Endothelial cell of umbilical vein (primary cell): ENCODE results near the gene TPM3. TPM values are rescaled to one million over a fixed set of nuclear protein-coding genes. Genes with fewer than 3 reads are reported as not detected.

Source experiments
- BruUV-seq: library from RNA; stranded (reverse); fragments of 400-500 nt; replicated peaks from 2 replicates; lab custom pipeline; 2021; lab: Mats Ljungman, UMichigan
- CTCF ChIA-PET: fragments of 300-600, 350-600 bp; sonication (Branson Sonifier 250); formaldehyde crosslinking; loops from one replicate; lab custom pipeline; 2021; ENCODE audit warnings: antibody characterized with exemption, inconsistent platforms; lab: Charles Lee
- POLR2A ChIA-PET: fragments of 300-600, 350-600 bp; sonication (Branson Sonifier 250); formaldehyde crosslinking; loops from one replicate; lab custom pipeline; 2021; ENCODE audit warnings: antibody characterized with exemption, inconsistent platforms; lab: Charles Lee
- DNase-seq: peaks from one replicate; pipeline ENCODE4 v3.0.0-alpha.2; 2011; ENCODE audit warnings: low read depth, low spot score
- FAIRE-seq: peaks from 2 replicates; lab custom pipeline; 2011; peaks lifted over from hg19 to GRCh38; lab: Jason Lieb, UNC
- H2AFZ ChIP-seq: 2 replicates; pipeline ENCODE4 v1.6.0; 2012; ENCODE audit warnings: low read depth, low read length, control low read depth, inconsistent platforms
- H3K27ac ChIP-seq: 2 replicates; pipeline ENCODE4 v1.5.1; 2011; ENCODE audit warnings: low read depth, mild to moderate bottlenecking, control low read depth, low read length, moderate library complexity; ENCODE audit not compliant: insufficient read depth
- H3K27me3 ChIP-seq, 2 experiments: 2 replicates each; pipeline versions ENCODE4 v1.6.0 to v1.6.1; 2011; ENCODE audit warnings: low read length in 2 of 2, mixed read lengths in 1 of 2; ENCODE audit not compliant: control insufficient read depth in 2 of 2, insufficient read depth in 2 of 2
- H3K36me3 ChIP-seq, 2 experiments: 2 replicates in 1 of 2; 3 replicates in 1 of 2; pipeline ENCODE4 v1.5.1; 2011; ENCODE audit warnings: low read length in 2 of 2, mild to moderate bottlenecking in 1 of 2, moderate library complexity in 1 of 2; ENCODE audit not compliant: control insufficient read depth in 2 of 2, insufficient read depth in 2 of 2; ENCODE audit errors: extremely low read depth in 1 of 2
- H3K4me1 ChIP-seq: 3 replicates; pipeline ENCODE4 v1.5.1; 2011; ENCODE audit warnings: mild to moderate bottlenecking, low read length; ENCODE audit not compliant: control insufficient read depth, insufficient read depth; ENCODE audit errors: extremely low read depth
- H3K4me2 ChIP-seq: 2 replicates; pipeline ENCODE4 v1.6.1; 2011; ENCODE audit warnings: low read length, control low read depth, mixed read lengths; ENCODE audit not compliant: insufficient read depth
- H3K4me3 ChIP-seq, 3 experiments: fragments of 200-600 bp in 1 of 3; sonication (generic), shearing (Covaris generic) in 1 of 3; replicated peaks in 1 of 3; 2 replicates each; pipeline ENCODE4 v1.5.1; 2011 to 2016; ENCODE audit warnings: control low read depth in 3 of 3, low read length in 3 of 3, mild to moderate bottlenecking in 2 of 3, inconsistent platforms in 1 of 3, low read depth in 1 of 3, moderate library complexity in 1 of 3; ENCODE audit not compliant: insufficient read depth in 1 of 3
- H3K79me2 ChIP-seq: 2 replicates; pipeline ENCODE4 v1.6.0; 2012; ENCODE audit warnings: low read length, inconsistent platforms; ENCODE audit not compliant: control insufficient read depth, insufficient read depth
- H3K9ac ChIP-seq: replicated peaks from 2 replicates; pipeline ENCODE3; 2011; ENCODE audit warnings: low read length, control low read depth; ENCODE audit not compliant: insufficient read depth; ENCODE audit errors: extremely low read depth
- H3K9me1 ChIP-seq: replicated peaks from 3 replicates; pipeline ENCODE4 v1.6.0; 2011; ENCODE audit warnings: mild to moderate bottlenecking, low read length; ENCODE audit not compliant: control insufficient read depth, insufficient read depth; ENCODE audit errors: extremely low read depth
- H3K9me3 ChIP-seq: replicated peaks from 2 replicates; pipeline ENCODE4 v1.5.1; 2012; ENCODE audit warnings: low read length, inconsistent platforms; ENCODE audit not compliant: control insufficient read depth, insufficient read depth
- H4K20me1 ChIP-seq: replicated peaks from 2 replicates; pipeline ENCODE3; 2011; ENCODE audit warnings: mild to moderate bottlenecking, low read length; ENCODE audit not compliant: control insufficient read depth, insufficient read depth; ENCODE audit errors: extremely low read depth
- CTCF ChIP-seq, 2 donors: IDR thresholded peaks; 1 replicate in 1 of 2; 2 replicates in 1 of 2; pipeline ENCODE4 v1.5.1; 2011; ENCODE audit warnings: low read length in 2 of 2, mild to moderate bottlenecking in 2 of 2, moderate library complexity in 2 of 2, control low read depth in 1 of 2, inconsistent platforms in 1 of 2, low read depth in 1 of 2; ENCODE audit not compliant: insufficient read depth in 1 of 2; ENCODE audit errors: extremely low read depth in 1 of 2
- EZH2 ChIP-seq: IDR thresholded peaks from 2 replicates; pipeline ENCODE4 v1.6.1; 2012; ENCODE audit warnings: borderline replicate concordance, low read depth, mild to moderate bottlenecking, moderate library complexity, low read length, inconsistent platforms; ENCODE audit not compliant: severe bottlenecking
- FOS ChIP-seq: IDR thresholded peaks from 2 replicates; pipeline ENCODE4 v1.6.1; 2011; ENCODE audit warnings: mild to moderate bottlenecking, low read length, moderate library complexity, borderline replicate concordance; ENCODE audit not compliant: insufficient read depth
- GATA2 ChIP-seq: IDR thresholded peaks from 2 replicates; pipeline ENCODE4 v1.7.0; 2011; ENCODE audit warnings: low read depth, mild to moderate bottlenecking, moderate library complexity, mixed read lengths, low read length; ENCODE audit not compliant: insufficient read length, insufficient read depth
- MAX ChIP-seq: IDR thresholded peaks from 2 replicates; pipeline ENCODE4 v1.6.1; 2011; ENCODE audit not compliant: insufficient read depth, insufficient read length
- MYC ChIP-seq: IDR thresholded peaks from one replicate; pipeline ENCODE4 v1.6.1; 2011; ENCODE audit warnings: mild to moderate bottlenecking, low read depth, low read length
- POLR2A ChIP-seq: IDR thresholded peaks from 2 replicates; pipeline ENCODE4 v1.6.1; 2012; ENCODE audit warnings: low read depth, mild to moderate bottlenecking, control low read depth, low read length
- POLR2AphosphoS5 ChIP-seq: IDR thresholded peaks from 2 replicates; pipeline ENCODE4 v1.6.1; 2012; ENCODE audit warnings: low read depth, mild to moderate bottlenecking, control low read depth, low read length, moderate library complexity; ENCODE audit not compliant: insufficient read depth
- dilution Hi-C: fragments of 300-500 bp; cut with MboI; formaldehyde crosslinking; loops from one replicate; pipeline ENCODE4 v1.15.0; 2019; ENCODE audit warnings: low sequenced_read_pairs; ENCODE audit not compliant: extremely low pct_ligation_motif_present
- intact Hi-C: fragments of 100-400 bp; cut with micrococcal nuclease; formaldehyde crosslinking; loops from one replicate; pipeline ENCODE4 v1.10.0; 2022
- polyA plus RNA-seq, 4 experiments: library from polyadenylated mRNA; depleted of rRNA in 3 of 4; stranded (reverse) in 3 of 4; unstranded in 1 of 4; fragments of >200 nt; gene quantifications; 2 replicates each; pipeline versions ENCODE4 v1.2.1 to v1.2.3, GENCODE V29; 2011 to 2012; ENCODE audit warnings: missing spikeins in 1 of 4
- total RNA-seq: library from RNA; stranded (reverse); gene quantifications from 2 replicates; pipeline ENCODE4 v1.2.3, GENCODE V29; 2021

The TPM3 gene
- total and polyA plus RNA-seq, 2 donors (not counting 3 experiments of a cell fraction or from before 2014, with no cell fraction given), result 395 to 927 TPM

- Histone ChIP-seq H3K9ac (no peak overlapping the region), H3K27ac (peak overlapping the region; percentile 76), H3K4me2 (no peak overlapping the region), H3K4me1 (peaks cover 25% of the 10 kb centered on the region), H3K9me1 (no peaks in the 10 kb centered on the region), H4K20me1 (no peaks in the 10 kb centered on the region), H3K27me3 (no peaks in the 10 kb centered on the region), H2AFZ (no peak overlapping the region), H3K36me3 (peaks cover 6 to 12% of the 10 kb centered on the region in 2 experiments), H3K9me3 (no peaks in the 10 kb centered on the region), H3K79me2 (peaks cover 10% of the 10 kb centered on the region), H3K4me3 (no peak overlapping the region)
- no peak for TF ChIP-seq MYC
- no peak for TF ChIP-seq CTCF (IDR thresholded peaks at IDR 0.05; ENCODE audit: extremely low read depth in 1 of 2, insufficient read depth in 1 of 2, low read depth in 1 of 2, low read length in 2 of 2)
- no peak for TF ChIP-seq POLR2A
- no peak for TF ChIP-seq EZH2
- no peak for TF ChIP-seq GATA2
- no peak for TF ChIP-seq MAX
- no peak for TF ChIP-seq POLR2AphosphoS5
- no peak for TF ChIP-seq FOS
- FAIRE-seq, result no peak
- DNase-seq, result no peak
- POLR2A ChIA-PET, result no interaction called here
- CTCF ChIA-PET, result no interaction called here
- intact Hi-C loops (loop anchor here (10.0 kb wide), 1 partner anchor 159 kb away; the partner anchor contains the start of gene RPS27), dilution Hi-C loops (no loop called here)
- no TSS peak for BruUV-seq
Observed at GRCh38 chr1:154154053-154154452, 37.8 kb downstream of the TPM3 start.
